BE2C (cell line): ENCODE results near the gene PCNT.

ENCODE experiments used
- DNase-seq: peaks from one replicate; pipeline ENCODE4 v3.0.0-alpha.2; 2020
- H3K27me3 ChIP-seq: fragments of 250-450 bp; sonication (Bioruptor Pico); 2 replicates; pipeline ENCODE4 v1.5.1; 2020; ENCODE audit warnings: mild to moderate bottlenecking
- H3K36me3 ChIP-seq: fragments of 250-450 bp; sonication (Bioruptor Pico); 2 replicates; pipeline ENCODE4 v1.5.1; 2020; ENCODE audit warnings: mild to moderate bottlenecking
- H3K4me1 ChIP-seq: fragments of 250-450 bp; sonication (Bioruptor Pico); 2 replicates; pipeline ENCODE4 v1.5.1; 2020
- H3K4me3 ChIP-seq: 2 replicates; pipeline ENCODE4 v1.5.1; 2011; ENCODE audit warnings: low read depth, low read length
- H3K9me3 ChIP-seq: fragments of 250-450 bp; sonication (Bioruptor Pico); 2 replicates; pipeline ENCODE4 v1.5.1; 2020
- TF ChIP-seq, protein P1 (sequence below): IDR thresholded peaks from 2 replicates; pipeline ENCODE4 v1.5.1; 2012; ENCODE audit warnings: mild to moderate bottlenecking, low read depth, low read length

The PCNT gene

DNA sequence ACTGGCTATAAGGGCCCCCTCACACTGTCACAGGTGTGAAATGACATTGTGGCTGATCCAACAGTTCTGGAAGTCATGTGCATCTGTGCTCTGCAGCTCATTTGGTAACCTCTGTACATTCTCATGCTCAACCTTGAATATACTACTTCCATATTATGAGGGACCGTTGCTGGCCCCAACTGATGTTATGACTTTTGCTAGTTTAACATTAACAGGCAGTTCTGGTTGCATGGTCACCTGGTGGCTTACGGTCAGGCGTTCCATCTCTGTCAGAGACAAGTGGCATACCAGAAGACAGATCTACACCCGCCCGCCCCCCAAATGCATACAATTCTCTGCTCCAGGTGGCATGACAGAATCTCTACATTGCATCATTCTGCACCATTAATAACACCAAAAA is 128.8 kb downstream of the PCNT start:
- H3K36me3 ChIP-seq = peaks cover 9% of the 10 kb centered on the region
- no peak for DNase-seq
- TF ChIP-seq, protein P1, sequence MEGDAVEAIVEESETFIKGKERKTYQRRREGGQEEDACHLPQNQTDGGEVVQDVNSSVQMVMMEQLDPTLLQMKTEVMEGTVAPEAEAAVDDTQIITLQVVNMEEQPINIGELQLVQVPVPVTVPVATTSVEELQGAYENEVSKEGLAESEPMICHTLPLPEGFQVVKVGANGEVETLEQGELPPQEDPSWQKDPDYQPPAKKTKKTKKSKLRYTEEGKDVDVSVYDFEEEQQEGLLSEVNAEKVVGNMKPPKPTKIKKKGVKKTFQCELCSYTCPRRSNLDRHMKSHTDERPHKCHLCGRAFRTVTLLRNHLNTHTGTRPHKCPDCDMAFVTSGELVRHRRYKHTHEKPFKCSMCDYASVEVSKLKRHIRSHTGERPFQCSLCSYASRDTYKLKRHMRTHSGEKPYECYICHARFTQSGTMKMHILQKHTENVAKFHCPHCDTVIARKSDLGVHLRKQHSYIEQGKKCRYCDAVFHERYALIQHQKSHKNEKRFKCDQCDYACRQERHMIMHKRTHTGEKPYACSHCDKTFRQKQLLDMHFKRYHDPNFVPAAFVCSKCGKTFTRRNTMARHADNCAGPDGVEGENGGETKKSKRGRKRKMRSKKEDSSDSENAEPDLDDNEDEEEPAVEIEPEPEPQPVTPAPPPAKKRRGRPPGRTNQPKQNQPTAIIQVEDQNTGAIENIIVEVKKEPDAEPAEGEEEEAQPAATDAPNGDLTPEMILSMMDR = no peak
- H3K4me3 ChIP-seq = no peak overlapping the region
- no peaks in the 10 kb centered on the region for H3K27me3 ChIP-seq
- peaks cover 2% of the 10 kb centered on the region; the same call in 1 of the 2 replicates for H3K4me1 ChIP-seq
- H3K9me3 ChIP-seq = no peaks in the 10 kb centered on the region; the same call in 1 of the 2 replicates

DNA sequence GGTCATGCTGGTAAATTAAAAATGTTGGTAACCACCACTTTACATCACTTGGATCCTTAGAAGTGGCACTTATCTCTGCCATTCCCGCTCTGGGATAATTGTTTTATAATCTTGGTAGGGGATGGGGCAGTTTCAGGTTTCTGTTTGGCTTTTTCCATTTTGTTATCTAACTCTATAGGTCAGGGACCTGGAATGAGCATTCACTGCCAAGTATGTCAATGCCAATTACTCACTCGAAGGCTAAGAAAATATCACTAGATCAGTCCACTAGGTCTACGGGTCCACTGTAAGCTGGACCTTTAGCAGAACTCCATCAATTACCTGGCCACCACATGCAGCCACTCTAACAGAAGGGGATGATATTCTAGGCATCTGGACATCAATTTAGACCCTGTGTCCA is 130.2 kb downstream of the PCNT start:
- Histone ChIP-seq H3K9me3 (no peaks in the 10 kb centered on the region), H3K4me1 (peaks cover 2% of the 10 kb centered on the region; the same call in 1 of the 2 replicates), H3K27me3 (no peaks in the 10 kb centered on the region), H3K36me3 (peaks cover 9% of the 10 kb centered on the region), H3K4me3 (no peak overlapping the region)
- TF ChIP-seq, protein P1 = no peak
- no peak for DNase-seq

DNA sequence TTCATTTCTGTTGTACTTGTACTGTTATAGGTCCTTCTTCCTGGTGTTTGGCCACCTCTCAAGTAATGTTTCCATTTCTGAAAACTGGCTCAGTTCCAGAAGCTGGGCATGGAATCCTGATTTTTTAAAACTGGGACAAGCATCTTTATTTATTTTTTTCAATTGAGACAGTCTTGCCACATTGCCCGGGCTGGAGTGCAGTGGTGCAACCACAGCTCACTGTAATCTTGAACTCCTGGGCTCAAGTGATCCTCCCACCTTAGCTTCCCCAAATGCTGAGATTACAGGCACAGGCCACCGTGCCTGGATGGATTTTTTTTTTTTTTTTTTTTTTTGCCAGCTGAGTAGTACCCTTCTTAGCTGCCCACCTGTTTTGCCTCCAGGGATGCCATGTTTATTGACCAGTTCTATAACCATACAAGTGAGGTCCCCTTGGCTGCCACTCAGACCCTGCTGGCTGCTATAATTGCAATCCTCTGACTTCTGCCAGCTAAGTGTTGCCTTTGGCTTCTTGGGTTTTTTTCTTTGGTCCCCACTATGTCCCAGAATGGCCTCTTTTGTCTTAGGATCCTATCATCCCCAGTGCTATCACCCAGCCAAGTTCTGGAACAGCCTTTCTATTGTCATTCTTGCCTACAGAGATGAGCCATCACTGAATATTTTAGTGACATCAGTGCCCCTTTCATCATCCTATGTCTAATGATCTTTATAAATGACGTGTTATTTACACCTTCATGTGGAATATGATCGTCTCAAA is 130.9 kb downstream of the PCNT start:
- Histone ChIP-seq H3K4me3 (no peak overlapping the region), H3K36me3 (peaks cover 9% of the 10 kb centered on the region), H3K27me3 (no peaks in the 10 kb centered on the region), H3K4me1 (peaks cover 3% of the 10 kb centered on the region), H3K9me3 (no peaks in the 10 kb centered on the region)
- no peak for DNase-seq
- TF ChIP-seq, protein P1 = no peak

DNA sequence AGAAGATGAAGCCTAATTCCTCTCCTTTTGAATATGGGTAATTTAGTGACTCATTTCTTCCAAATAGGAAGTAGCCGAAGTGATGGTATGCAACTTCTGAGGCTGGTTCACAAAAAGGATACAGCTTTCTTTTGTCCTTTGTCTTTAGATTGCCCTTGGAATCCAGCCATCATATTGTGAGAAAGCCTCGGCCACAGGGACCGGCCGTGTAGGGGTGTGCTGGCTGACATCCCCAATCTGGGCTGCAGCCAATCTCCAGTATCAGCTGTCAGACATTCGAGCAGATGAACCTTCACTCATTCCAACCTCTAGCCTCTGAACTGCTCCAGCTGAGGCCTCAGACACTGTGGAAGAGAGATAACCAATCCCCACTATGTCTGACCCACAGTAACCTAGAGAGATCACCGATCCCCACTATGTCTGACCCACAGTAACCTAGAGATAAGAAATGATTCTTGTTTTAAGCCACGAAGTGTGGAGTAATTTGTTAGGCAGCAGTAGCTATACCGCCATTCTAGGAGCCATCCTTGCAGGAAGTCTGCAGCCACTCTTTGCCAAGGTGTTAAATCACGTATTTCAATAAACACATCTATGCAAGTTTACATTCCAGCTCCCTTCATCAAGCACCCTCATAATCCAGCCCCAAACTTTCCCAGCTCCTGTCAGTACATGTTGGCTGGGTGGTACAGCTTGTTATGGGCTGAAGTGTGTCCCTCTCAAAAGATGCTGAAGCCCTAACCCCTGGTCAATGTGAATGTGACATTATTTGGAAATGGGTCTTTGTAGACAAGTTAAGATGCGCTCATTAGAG is 131.8 kb downstream of the PCNT start:
- no peak for DNase-seq

DNA sequence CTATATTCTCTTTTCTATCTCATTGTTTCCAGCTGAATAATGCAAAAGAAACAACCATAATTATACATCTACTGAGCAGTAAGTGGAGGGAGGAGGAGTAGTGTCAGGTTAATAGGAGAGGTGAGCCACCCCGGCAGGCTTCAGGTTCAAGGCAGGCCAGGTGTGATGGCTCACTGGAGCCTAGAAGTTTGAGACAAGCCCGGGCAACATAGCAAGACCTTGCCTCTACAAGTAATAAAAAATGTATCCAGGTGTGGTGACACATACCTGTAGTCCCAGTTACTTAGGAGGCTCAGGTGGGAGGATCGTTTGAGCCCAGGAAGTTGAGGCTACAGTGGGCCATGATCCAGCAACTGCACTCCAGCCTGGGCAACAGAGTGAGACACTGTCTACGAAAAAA is 132.8 kb downstream of the PCNT start:
- H3K9me3 ChIP-seq = no peaks in the 10 kb centered on the region
- DNase-seq = no peak
- no peaks in the 10 kb centered on the region for H3K27me3 ChIP-seq
- H3K4me1 ChIP-seq = peaks cover 6% of the 10 kb centered on the region
- peaks cover 9% of the 10 kb centered on the region for H3K36me3 ChIP-seq
- TF ChIP-seq, protein P1 = no peak
- H3K4me3 ChIP-seq = no peak overlapping the region

More for the DNA sequence above, 131.8 kb downstream of the PCNT start:
- Histone ChIP-seq H3K27me3 (no peaks in the 10 kb centered on the region), H3K4me3 (no peak overlapping the region), H3K9me3 (no peaks in the 10 kb centered on the region), H3K4me1 (peaks cover 6% of the 10 kb centered on the region), H3K36me3 (peaks cover 9% of the 10 kb centered on the region)
- TF ChIP-seq, protein P1 = no peak

DNA sequence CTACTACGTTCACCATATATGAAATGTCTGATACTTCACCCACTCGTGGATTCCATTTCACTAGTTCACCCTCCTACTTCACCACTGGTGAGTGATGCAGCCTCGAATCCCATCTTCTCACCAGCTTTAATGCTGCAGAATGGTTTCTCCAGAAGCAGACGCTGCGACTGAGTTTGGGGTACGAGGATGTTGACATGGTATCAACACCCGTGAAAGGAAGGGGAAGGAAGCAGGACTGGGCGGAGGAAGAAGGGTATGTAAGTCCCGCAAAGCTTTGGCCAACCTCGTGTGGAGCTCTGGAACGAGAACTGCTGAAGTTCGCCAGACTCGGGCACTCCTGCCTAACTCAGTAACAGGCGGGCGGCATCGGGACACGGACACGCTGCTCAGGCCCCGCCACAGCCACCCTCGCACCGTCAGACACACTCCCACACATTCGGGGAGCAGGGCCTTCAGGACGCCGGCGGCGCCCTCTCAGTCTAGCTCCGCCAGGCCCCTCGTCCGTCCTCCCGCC is 133.9 kb downstream of the PCNT start:
- TF ChIP-seq, protein P1 = no peak
- DNase-seq = peak; percentile 49
- peaks cover 6% of the 10 kb centered on the region for H3K4me1 ChIP-seq

More for the DNA sequence above, 133.9 kb downstream of the PCNT start:
- H3K36me3 ChIP-seq = peaks cover 10% of the 10 kb centered on the region
- no peaks in the 10 kb centered on the region for H3K9me3 ChIP-seq
- no peaks in the 10 kb centered on the region for H3K27me3 ChIP-seq
- H3K4me3 ChIP-seq = peak overlapping the region; percentile 64
